GM12878 (cell line): Measurements from ENCODE around the gene FAF1. TPM values are rescaled to one million over a fixed set of nuclear protein-coding genes. Genes with fewer than 3 reads are reported as not detected.

Experiments
- ATAC-seq: fragments of 200-7000 bp; cut with Tn5 transposase; 3 replicates; pipeline ENCODE4 v1.9.1; 2020; ENCODE audit warnings: mild to moderate bottlenecking, moderate library complexity
- BruUV-seq: library from RNA; stranded (reverse); fragments of 400-500 nt; replicated peaks from 2 replicates; lab custom pipeline; 2021; lab: Mats Ljungman, UMichigan
- CTCF ChIA-PET: fragments of 300-600 bp; sonication (Branson Sonifier 250); formaldehyde crosslinking; extraction: SDS; loops from one replicate; lab custom pipeline; 2021; ENCODE audit warnings: inconsistent platforms; lab: Yijun Ruan, JAX
- POLR2A ChIA-PET: fragments of 350-600 bp; formaldehyde crosslinking; extraction: SDS; loops from one replicate; lab custom pipeline; 2021; ENCODE audit warnings: inconsistent platforms; lab: Charles Lee
- RAD21 ChIA-PET: fragments of 300-600 bp; sonication (Branson Sonifier 250); formaldehyde crosslinking; loops from one replicate; lab custom pipeline; 2023; ENCODE audit warnings: antibody characterized with exemption; ENCODE audit not compliant: unreplicated experiment; lab: Charles Lee
- SMC1A ChIA-PET: fragments of 300-600 bp; sonication (Branson Sonifier 250); formaldehyde crosslinking; loops from one replicate; lab custom pipeline; 2023; ENCODE audit not compliant: unreplicated experiment, uncharacterized antibody; lab: Charles Lee
- DNase-seq: peaks from one replicate; pipeline ENCODE4 v3.0.0-alpha.2; 2011; ENCODE audit warnings: low read depth, low spot score
- FAIRE-seq: peaks from 3 replicates; lab custom pipeline; 2011; peaks lifted over from hg19 to GRCh38; lab: Jason Lieb, UNC
- H2AFZ ChIP-seq: 2 replicates; pipeline ENCODE4 v1.6.0; 2011; ENCODE audit warnings: low read depth, low read length, control low read depth; ENCODE audit not compliant: control insufficient read depth
- H3K27ac ChIP-seq: 2 replicates; pipeline ENCODE4 v1.5.1; 2011; ENCODE audit warnings: control low read depth; ENCODE audit not compliant: control insufficient read depth, insufficient read depth
- H3K27me3 ChIP-seq, 2 experiments: replicated peaks in 1 of 2; 2 replicates each; pipeline versions ENCODE4 v1.6.0 to v1.6.1; 2011; ENCODE audit warnings: low read length in 1 of 2; ENCODE audit not compliant: control insufficient read depth in 2 of 2, insufficient read depth in 2 of 2
- H3K36me3 ChIP-seq, 2 experiments: 2 replicates each; pipeline ENCODE4 v1.5.1; 2011; ENCODE audit warnings: low read length in 1 of 2; ENCODE audit not compliant: control insufficient read depth in 2 of 2, insufficient read depth in 2 of 2
- H3K4me1 ChIP-seq: 2 replicates; pipeline ENCODE4 v1.6.1; 2011; ENCODE audit warnings: mild to moderate bottlenecking, low read length, moderate library complexity, mixed read lengths; ENCODE audit not compliant: control insufficient read depth, insufficient read depth
- H3K4me2 ChIP-seq: 2 replicates; pipeline ENCODE4 v1.6.0; 2011; ENCODE audit warnings: control low read depth; ENCODE audit not compliant: control insufficient read depth, insufficient read depth
- H3K4me3 ChIP-seq: fragments of 200-600 bp; sonication (generic); 2 replicates; pipeline ENCODE4 v1.5.1; 2016
- H3K79me2 ChIP-seq: 2 replicates; pipeline ENCODE4 v1.6.0; 2011; ENCODE audit warnings: low read length; ENCODE audit not compliant: control insufficient read depth, insufficient read depth
- H3K9ac ChIP-seq: 2 replicates; pipeline ENCODE4 v1.8.0; 2011; ENCODE audit warnings: low read length, control low read depth, mixed read lengths; ENCODE audit not compliant: control insufficient read depth, insufficient read depth
- H3K9me3 ChIP-seq: replicated peaks from 3 replicates; pipeline ENCODE4 v1.5.1; 2011; ENCODE audit warnings: mild to moderate bottlenecking, low read length; ENCODE audit not compliant: control insufficient read depth, insufficient read depth
- H4K20me1 ChIP-seq: 2 replicates; pipeline ENCODE4 v1.6.0; 2011; ENCODE audit not compliant: control insufficient read depth, insufficient read depth
- CHD2 ChIP-seq: IDR thresholded peaks from 2 replicates; pipeline ENCODE4 v1.6.1; 2011; ENCODE audit warnings: low read depth, low read length, improper control_type of control experiment, borderline replicate concordance
- CREB1 ChIP-seq: IDR thresholded peaks from 2 replicates; pipeline ENCODE4 v1.6.1; 2012; ENCODE audit warnings: low read depth, mild to moderate bottlenecking, inconsistent platforms
- E4F1 ChIP-seq: fragments of 450-650 bp; IDR thresholded peaks from 2 replicates; pipeline ENCODE4 v1.6.1; 2018; ENCODE audit warnings: borderline replicate concordance, mild to moderate bottlenecking; ENCODE audit not compliant: partially characterized antibody
- EGR1 ChIP-seq, 2 experiments: IDR thresholded peaks; 1 replicate in 1 of 2; 2 replicates in 1 of 2; pipeline ENCODE4 v1.6.1; 2011 to 2012; ENCODE audit warnings: low read depth in 2 of 2, low read length in 2 of 2, borderline replicate concordance in 1 of 2, mild to moderate bottlenecking in 1 of 2, moderate library complexity in 1 of 2
- ETV6 ChIP-seq, 2 experiments: fragments of 450-650 bp in 1 of 2; IDR thresholded peaks in 1 of 2; conservative IDR thresholded peaks in 1 of 2; 2 replicates each; pipeline ENCODE4 v1.6.1; 2014; ENCODE audit warnings: antibody characterized with exemption in 1 of 2, borderline replicate concordance in 1 of 2, low read depth in 1 of 2, mild to moderate bottlenecking in 1 of 2, moderate library complexity in 1 of 2
- HCFC1 ChIP-seq: fragments of 150-350 bp; IDR thresholded peaks from 2 replicates; pipeline ENCODE4 v1.6.1; 2014; ENCODE audit warnings: low read length
- IKZF2 ChIP-seq, 2 experiments: fragments of 450-650 bp; IDR thresholded peaks; 2 replicates each; pipeline ENCODE4 v1.6.1; 2017; ENCODE audit warnings: mild to moderate bottlenecking in 2 of 2, moderate library complexity in 2 of 2
- IRF4 ChIP-seq: IDR thresholded peaks from 2 replicates; pipeline ENCODE4 v1.6.1; 2011; ENCODE audit warnings: low read depth, low read length
- JUNB ChIP-seq: IDR thresholded peaks from 2 replicates; pipeline ENCODE4 v1.6.1; 2016; ENCODE audit warnings: antibody characterized with exemption, mild to moderate bottlenecking
- KDM1A ChIP-seq: fragments of 200-600 bp; sonication (generic); IDR thresholded peaks from 2 replicates; pipeline ENCODE4 v1.6.1; 2016; ENCODE audit warnings: borderline replicate concordance
- KLF5 ChIP-seq: fragments of 450-650 bp; IDR thresholded peaks from 2 replicates; pipeline ENCODE4 v1.6.1; 2014; ENCODE audit warnings: mild to moderate bottlenecking; ENCODE audit not compliant: partially characterized antibody
- MYB ChIP-seq: fragments of 150-350 bp; IDR thresholded peaks from 2 replicates; pipeline ENCODE4 v1.6.1; 2014; ENCODE audit warnings: mild to moderate bottlenecking, low read depth, low read length, borderline replicate concordance
- NFXL1 ChIP-seq: fragments of 450-650 bp; IDR thresholded peaks from 2 replicates; pipeline ENCODE4 v1.6.1; 2017; ENCODE audit warnings: antibody characterized with exemption, mild to moderate bottlenecking, borderline replicate concordance
- NR2C1 ChIP-seq: fragments of 450-650 bp; IDR thresholded peaks from 2 replicates; pipeline ENCODE4 v1.6.1; 2017; ENCODE audit warnings: antibody characterized with exemption, mild to moderate bottlenecking, moderate library complexity
- SP1 ChIP-seq: IDR thresholded peaks from one replicate; pipeline ENCODE4 v1.6.1; 2011; ENCODE audit warnings: low read depth, low read length
- ZNF24 ChIP-seq: fragments of 450-650 bp; IDR thresholded peaks from 2 replicates; pipeline ENCODE4 v1.6.1; 2017; ENCODE audit warnings: antibody characterized with exemption, mild to moderate bottlenecking
- WGBS: methylation state at CpG from one replicate; pipeline ENCODE4 v1.1.6; 2016; ENCODE audit warnings: low lambda C conversion rate; ENCODE audit not compliant: insufficient replicate concordance, insufficient coverage; ENCODE audit errors: missing lambda C conversion rate; 5-methylcytosine and 5-hydroxymethylcytosine counted together
- in situ Hi-C: fragments of 300-500 bp; cut with MboI; formaldehyde crosslinking; loops from 9 replicates; pipeline ENCODE4 v1.14.3; 2018; ENCODE audit warnings: mixed read lengths
- intact Hi-C: fragments of 100-400 bp; cut with micrococcal nuclease; formaldehyde crosslinking; loops from one replicate; pipeline ENCODE4 v1.14.2; 2022; ENCODE audit not compliant: unreplicated experiment
- polyA plus RNA-seq, 11 experiments: library from polyadenylated mRNA; depleted of rRNA in 4 of 11; unstranded in 6 of 11; stranded (reverse) in 5 of 11; fragments of >200 nt; fragmentation: Nextera tagmentation in 4 of 11; fragmentation: Illumina TruSeq in 1 of 11; extraction: Ambion mirVana in 4 of 11; extraction: Trizol in 1 of 11; gene quantifications; 1 replicate in 1 of 11; 2 replicates in 10 of 11; pipeline versions ENCODE4 v1.2.1 to v1.2.3, GENCODE V29; 2011 to 2016; ENCODE audit warnings: inconsistent platforms in 2 of 11, missing spikeins in 2 of 11, low read depth in 1 of 11
- total RNA-seq, 4 experiments: library from RNA; depleted of rRNA in 3 of 4; stranded (reverse); fragments of >200 nt in 3 of 4; fragmentation: Illumina TruSeq in 1 of 4; extraction: Trizol in 1 of 4; gene quantifications; 2 replicates each; pipeline versions ENCODE4 v1.2.1 to v1.2.3, GENCODE V29; 2013 to 2021
- TF ChIP-seq, protein P1 (sequence below): IDR thresholded peaks from 2 replicates; pipeline ENCODE4 v1.6.1; 2012; ENCODE audit warnings: low read depth, low read length, improper control_type of control experiment
- TF ChIP-seq, protein P2 (sequence below): fragments of 450-650 bp; IDR thresholded peaks from 2 replicates; pipeline ENCODE4 v1.6.1; 2014; ENCODE audit warnings: mild to moderate bottlenecking
- TF ChIP-seq, protein P3 (sequence below): fragments of 450-650 bp; IDR thresholded peaks from 2 replicates; pipeline ENCODE4 v1.6.1; 2017; ENCODE audit warnings: antibody characterized with exemption, mild to moderate bottlenecking, moderate library complexity

Gene FAF1
- total and polyA plus RNA-seq, 10 of the 15 experiments (the other 5 are each of a cell fraction or from before 2014, with no cell fraction given): 8.6 to 54.5 (median 23.7) TPM

- ChIA-PET POLR2A (no interaction called here), SMC1A (no interaction called here), CTCF (no interaction called here), RAD21 (no interaction called here)
- no peak overlapping the region for H3K27ac ChIP-seq
- ATAC-seq: no peak
- H3K4me3 ChIP-seq: no peak overlapping the region
- no peaks in the 10 kb centered on the region for H4K20me1 ChIP-seq
- in situ Hi-C loops: no loop called here
- DNase-seq: no peak
- no TSS peak for BruUV-seq
- H3K36me3 ChIP-seq: no peaks in the 10 kb centered on the region
- FAIRE-seq: no peak
- H2AFZ ChIP-seq: no peak overlapping the region
- peaks cover 0 to 4% of the 10 kb centered on the region in 2 experiments; a peak in 2 of 4 replicates for H3K27me3 ChIP-seq
- H3K4me2 ChIP-seq: no peak overlapping the region; the same call in 1 of the 2 replicates
- no peak overlapping the region for H3K9ac ChIP-seq
- no peaks in the 10 kb centered on the region; the same call in 2 of the 3 replicates for H3K9me3 ChIP-seq
- WGBS: 95% methylated on average over 3 of the region's 3 CpGs
- no peaks in the 10 kb centered on the region for H3K4me1 ChIP-seq
- peaks cover 66% of the 10 kb centered on the region for H3K79me2 ChIP-seq
- intact Hi-C loops: no loop called here
- TF ChIP-seq, protein P1, sequence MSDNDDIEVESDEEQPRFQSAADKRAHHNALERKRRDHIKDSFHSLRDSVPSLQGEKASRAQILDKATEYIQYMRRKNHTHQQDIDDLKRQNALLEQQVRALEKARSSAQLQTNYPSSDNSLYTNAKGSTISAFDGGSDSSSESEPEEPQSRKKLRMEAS: no peak
- TF ChIP-seq IRF4 (no peak), CHD2 (no peak), EGR1 (IDR thresholded peaks at IDR 0.05; ENCODE audit: borderline replicate concordance in 1 of 2, low read depth in 2 of 2, low read length in 2 of 2) (no peak), IKZF2 (IDR thresholded peaks at IDR 0.05) (no peak), MYB (no peak), KDM1A (no peak), JUNB (no peak), CREB1 (no peak), NR2C1 (no peak), ETV6 (conservative IDR thresholded peaks at IDR 0.05 in 1 of 2, IDR thresholded peaks at IDR 0.05 in 1 of 2; ENCODE audit: borderline replicate concordance in 1 of 2, low read depth in 1 of 2) (no peak), E4F1 (no peak), KLF5 (no peak), ZNF24 (no peak), NFXL1 (no peak), SP1 (no peak), HCFC1 (no peak)
- TF ChIP-seq, protein P2, sequence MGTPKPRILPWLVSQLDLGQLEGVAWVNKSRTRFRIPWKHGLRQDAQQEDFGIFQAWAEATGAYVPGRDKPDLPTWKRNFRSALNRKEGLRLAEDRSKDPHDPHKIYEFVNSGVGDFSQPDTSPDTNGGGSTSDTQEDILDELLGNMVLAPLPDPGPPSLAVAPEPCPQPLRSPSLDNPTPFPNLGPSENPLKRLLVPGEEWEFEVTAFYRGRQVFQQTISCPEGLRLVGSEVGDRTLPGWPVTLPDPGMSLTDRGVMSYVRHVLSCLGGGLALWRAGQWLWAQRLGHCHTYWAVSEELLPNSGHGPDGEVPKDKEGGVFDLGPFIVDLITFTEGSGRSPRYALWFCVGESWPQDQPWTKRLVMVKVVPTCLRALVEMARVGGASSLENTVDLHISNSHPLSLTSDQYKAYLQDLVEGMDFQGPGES: no peak
- TF ChIP-seq, protein P3, sequence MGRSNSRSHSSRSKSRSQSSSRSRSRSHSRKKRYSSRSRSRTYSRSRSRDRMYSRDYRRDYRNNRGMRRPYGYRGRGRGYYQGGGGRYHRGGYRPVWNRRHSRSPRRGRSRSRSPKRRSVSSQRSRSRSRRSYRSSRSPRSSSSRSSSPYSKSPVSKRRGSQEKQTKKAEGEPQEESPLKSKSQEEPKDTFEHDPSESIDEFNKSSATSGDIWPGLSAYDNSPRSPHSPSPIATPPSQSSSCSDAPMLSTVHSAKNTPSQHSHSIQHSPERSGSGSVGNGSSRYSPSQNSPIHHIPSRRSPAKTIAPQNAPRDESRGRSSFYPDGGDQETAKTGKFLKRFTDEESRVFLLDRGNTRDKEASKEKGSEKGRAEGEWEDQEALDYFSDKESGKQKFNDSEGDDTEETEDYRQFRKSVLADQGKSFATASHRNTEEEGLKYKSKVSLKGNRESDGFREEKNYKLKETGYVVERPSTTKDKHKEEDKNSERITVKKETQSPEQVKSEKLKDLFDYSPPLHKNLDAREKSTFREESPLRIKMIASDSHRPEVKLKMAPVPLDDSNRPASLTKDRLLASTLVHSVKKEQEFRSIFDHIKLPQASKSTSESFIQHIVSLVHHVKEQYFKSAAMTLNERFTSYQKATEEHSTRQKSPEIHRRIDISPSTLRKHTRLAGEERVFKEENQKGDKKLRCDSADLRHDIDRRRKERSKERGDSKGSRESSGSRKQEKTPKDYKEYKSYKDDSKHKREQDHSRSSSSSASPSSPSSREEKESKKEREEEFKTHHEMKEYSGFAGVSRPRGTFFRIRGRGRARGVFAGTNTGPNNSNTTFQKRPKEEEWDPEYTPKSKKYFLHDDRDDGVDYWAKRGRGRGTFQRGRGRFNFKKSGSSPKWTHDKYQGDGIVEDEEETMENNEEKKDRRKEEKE: no peak
Observed at GRCh38 chr1:50982611-50983010, 22.5 kb upstream of the FAF1 start.
